H1 (cell line): Measurements from ENCODE around the gene SRMS. TPM values are rescaled to one million over a fixed set of nuclear protein-coding genes. Genes with fewer than 3 reads are reported as not detected.

ENCODE experiments used
- CTCF ChIA-PET: fragments of 300-600 bp; sonication (Branson Sonifier 250); formaldehyde crosslinking; loops from one replicate; lab custom pipeline; 2021; ENCODE audit not compliant: partially characterized antibody; lab: Charles Lee
- POLR2A ChIA-PET: fragments of 300-600 bp; sonication (Branson Sonifier 250); formaldehyde crosslinking; loops from one replicate; lab custom pipeline; 2021; ENCODE audit warnings: inconsistent platforms; ENCODE audit not compliant: partially characterized antibody; lab: Charles Lee
- DNase-seq, 2 experiments: peaks; one replicate each; pipeline versions ENCODE4 v3.0.0 to v3.0.0-alpha.2; 2010 to 2022; ENCODE audit warnings: low spot score in 2 of 2, low read depth in 1 of 2, mixed read lengths in 1 of 2
- FAIRE-seq: peaks from 2 replicates; lab custom pipeline; 2011; peaks lifted over from hg19 to GRCh38; lab: Jason Lieb, UNC
- H2AFZ ChIP-seq: 2 replicates; pipeline ENCODE4 v1.8.1; 2012; ENCODE audit warnings: low read length, inconsistent platforms
- H2AK5ac ChIP-seq: 2 replicates; pipeline ENCODE4 v1.6.1; 2013; ENCODE audit warnings: low read depth, low read length
- H2BK120ac ChIP-seq: replicated peaks from 2 replicates; pipeline ENCODE3; 2013; ENCODE audit warnings: low read depth, low read length, inconsistent platforms
- H2BK12ac ChIP-seq: 2 replicates; pipeline ENCODE4 v1.6.1; 2013; ENCODE audit warnings: low read depth, low read length
- H2BK15ac ChIP-seq: 2 replicates; pipeline ENCODE4 v1.6.1; 2013; ENCODE audit warnings: low read length
- H2BK20ac ChIP-seq: 2 replicates; pipeline ENCODE4 v1.6.1; 2013; ENCODE audit warnings: low read length
- H2BK5ac ChIP-seq: 2 replicates; pipeline ENCODE4 v1.6.1; 2013; ENCODE audit warnings: low read depth, low read length
- H3K14ac ChIP-seq: 2 replicates; pipeline ENCODE4 v1.6.1; 2013; ENCODE audit warnings: inconsistent platforms; ENCODE audit not compliant: insufficient read length
- H3K18ac ChIP-seq: 2 replicates; pipeline ENCODE4 v1.6.1; 2013; ENCODE audit warnings: low read length; ENCODE audit errors: extremely low read depth
- H3K23ac ChIP-seq: 2 replicates; pipeline ENCODE4 v1.6.1; 2013; ENCODE audit warnings: inconsistent platforms; ENCODE audit not compliant: insufficient read length
- H3K23me2 ChIP-seq: 2 replicates; pipeline ENCODE4 v1.6.1; 2013; ENCODE audit warnings: low read depth, low read length
- H3K27ac ChIP-seq: 2 replicates; pipeline ENCODE4 v1.6.1; 2011; ENCODE audit warnings: low read depth, low read length, inconsistent platforms
- H3K27me3 ChIP-seq, 4 experiments: replicated peaks in 1 of 4; 1 replicate in 1 of 4; 2 replicates in 3 of 4; pipeline versions ENCODE4 v1.6.1 to v1.8.1; 2011 to 2013; ENCODE audit warnings: low read length in 3 of 4, mild to moderate bottlenecking in 3 of 4, inconsistent platforms in 2 of 4, mixed read lengths in 2 of 4, moderate library complexity in 1 of 4; ENCODE audit not compliant: control insufficient read depth in 3 of 4, insufficient read depth in 3 of 4; ENCODE audit errors: extremely low read depth in 1 of 4
- H3K36me3 ChIP-seq, 4 experiments: 2 replicates each; pipeline versions ENCODE4 v1.6.1 to v1.8.1; 2011 to 2013; ENCODE audit warnings: mild to moderate bottlenecking in 4 of 4, low read length in 3 of 4, moderate library complexity in 2 of 4, control low read depth in 1 of 4, inconsistent platforms in 1 of 4; ENCODE audit not compliant: insufficient read depth in 4 of 4, control insufficient read depth in 2 of 4
- H3K4ac ChIP-seq: replicated peaks from 2 replicates; pipeline ENCODE3; 2013; ENCODE audit warnings: low read length, low read depth, mixed read lengths, inconsistent platforms; ENCODE audit not compliant: insufficient read length
- H3K4me1 ChIP-seq, 4 experiments: replicated peaks in 1 of 4; 1 replicate in 1 of 4; 2 replicates in 3 of 4; pipeline versions ENCODE4 v1.6.1 to v1.8.1; 2011 to 2013; ENCODE audit warnings: low read length in 3 of 4, inconsistent platforms in 2 of 4, mixed read lengths in 1 of 4; ENCODE audit not compliant: insufficient read depth in 4 of 4, control insufficient read depth in 3 of 4
- H3K4me2 ChIP-seq, 2 experiments: 2 replicates each; pipeline versions ENCODE4 v1.6.1 to v1.8.1; 2011 to 2013; ENCODE audit warnings: low read depth in 2 of 2, low read length in 2 of 2, control low read depth in 1 of 2, inconsistent platforms in 1 of 2, mild to moderate bottlenecking in 1 of 2; ENCODE audit not compliant: insufficient read depth in 1 of 2
- H3K4me3 ChIP-seq, 4 experiments: fragments of 200-600, 300-600 bp in 1 of 4; sonication (generic), shearing (Covaris generic), sonication (Bioruptor Twin) in 1 of 4; 2 replicates each; pipeline versions ENCODE4 v1.5.1 to v1.8.1; 2011 to 2016; ENCODE audit warnings: low read length in 4 of 4, low read depth in 3 of 4, control low read depth in 2 of 4, inconsistent platforms in 2 of 4, mild to moderate bottlenecking in 2 of 4, mixed read lengths in 1 of 4, moderate library complexity in 1 of 4; ENCODE audit not compliant: insufficient read depth in 2 of 4; ENCODE audit errors: extremely low read depth in 1 of 4
- H3K56ac ChIP-seq: replicated peaks from 2 replicates; pipeline ENCODE3; 2013; ENCODE audit warnings: low read depth, mild to moderate bottlenecking, mixed read lengths, low read length, inconsistent platforms; ENCODE audit not compliant: insufficient read length
- H3K79me1 ChIP-seq: 2 replicates; pipeline ENCODE4 v1.6.1; 2013; ENCODE audit warnings: low read depth, low read length, control low read depth
- H3K79me2 ChIP-seq, 2 experiments: 2 replicates each; pipeline versions ENCODE4 v1.6.1 to v1.8.1; 2012 to 2013; ENCODE audit warnings: low read length in 2 of 2, mild to moderate bottlenecking in 2 of 2, inconsistent platforms in 1 of 2; ENCODE audit not compliant: insufficient read depth in 2 of 2, control insufficient read depth in 1 of 2
- H3K9ac ChIP-seq, 4 experiments: replicated peaks in 1 of 4; 1 replicate in 1 of 4; 2 replicates in 3 of 4; pipeline versions ENCODE4 v1.6.1 to v1.8.1; 2011 to 2013; ENCODE audit warnings: low read depth in 3 of 4, low read length in 3 of 4, control low read depth in 2 of 4, mild to moderate bottlenecking in 2 of 4, moderate library complexity in 2 of 4, inconsistent platforms in 1 of 4; ENCODE audit errors: extremely low read depth in 1 of 4
- H3K9me3 ChIP-seq, 2 experiments: 2 replicates each; pipeline versions ENCODE4 v1.6.1 to v1.8.1; 2012 to 2013; ENCODE audit warnings: mild to moderate bottlenecking in 2 of 2, moderate library complexity in 2 of 2, control low read depth in 1 of 2, inconsistent platforms in 1 of 2, low read depth in 1 of 2, low read length in 1 of 2, mixed read lengths in 1 of 2; ENCODE audit not compliant: insufficient read depth in 2 of 2
- H4K20me1 ChIP-seq, 2 experiments: replicated peaks in 1 of 2; 2 replicates each; pipeline versions ENCODE3 to v1.8.1; 2011 to 2013; ENCODE audit warnings: inconsistent platforms in 2 of 2, low read length in 2 of 2, mild to moderate bottlenecking in 1 of 2; ENCODE audit not compliant: insufficient read depth in 2 of 2, control insufficient read depth in 1 of 2
- H4K5ac ChIP-seq: 2 replicates; pipeline ENCODE4 v1.6.1; 2013; ENCODE audit warnings: low read length, low read depth, mixed read lengths, inconsistent platforms; ENCODE audit not compliant: insufficient read length
- H4K8ac ChIP-seq: 2 replicates; pipeline ENCODE4 v1.8.0; 2013; ENCODE audit warnings: mild to moderate bottlenecking, moderate library complexity, low read length, inconsistent platforms; ENCODE audit not compliant: insufficient read depth; ENCODE audit errors: extremely low read depth
- H4K91ac ChIP-seq: replicated peaks from 2 replicates; pipeline ENCODE3; 2013; ENCODE audit warnings: low read length, mixed read lengths, inconsistent platforms; ENCODE audit not compliant: insufficient read length
- ATF2 ChIP-seq: IDR thresholded peaks from 2 replicates; pipeline ENCODE4 v1.6.1; 2012; ENCODE audit warnings: low read length, inconsistent platforms
- ATF3 ChIP-seq: IDR thresholded peaks from 2 replicates; pipeline ENCODE4 v1.6.1; 2011; ENCODE audit warnings: low read depth, mild to moderate bottlenecking, low read length; ENCODE audit not compliant: insufficient read depth
- BCL11A ChIP-seq, 2 experiments: IDR thresholded peaks; one replicate each; pipeline ENCODE4 v1.6.1; 2011; ENCODE audit warnings: low read depth in 2 of 2, low read length in 2 of 2, mild to moderate bottlenecking in 2 of 2
- BRCA1 ChIP-seq: IDR thresholded peaks from 2 replicates; pipeline ENCODE4 v1.6.1; 2012; ENCODE audit warnings: low read depth, low read length, improper control_type of control experiment
- CEBPB ChIP-seq: IDR thresholded peaks from 2 replicates; pipeline ENCODE4 v1.6.1; 2012; ENCODE audit warnings: low read depth, low read length
- CREB1 ChIP-seq: IDR thresholded peaks from 2 replicates; pipeline ENCODE4 v1.6.1; 2012; ENCODE audit warnings: inconsistent platforms
- E2F6 ChIP-seq: IDR thresholded peaks from 2 replicates; pipeline ENCODE4 v1.6.1; 2012; ENCODE audit warnings: inconsistent platforms
- SP1 ChIP-seq: IDR thresholded peaks from 2 replicates; pipeline ENCODE4 v1.6.1; 2011; ENCODE audit warnings: low read depth, low read length
- SRF ChIP-seq: IDR thresholded peaks from 2 replicates; pipeline ENCODE4 v1.6.1; 2011; ENCODE audit warnings: mild to moderate bottlenecking, low read depth, low read length, moderate library complexity
- TCF12 ChIP-seq: IDR thresholded peaks from 2 replicates; pipeline ENCODE4 v1.6.1; 2011; ENCODE audit warnings: low read depth, mild to moderate bottlenecking, low read length
- TEAD4 ChIP-seq: IDR thresholded peaks from 2 replicates; pipeline ENCODE4 v1.6.1; 2012; ENCODE audit warnings: low read depth, low read length, inconsistent platforms, mixed read lengths
- WGBS, 2 experiments: shearing (Covaris generic) in 1 of 2; methylation state at CpG; one replicate each; pipeline versions ENCODE4 v1.1.6 to v1.1.7; 2013 to 2015; ENCODE audit warnings: low lambda C conversion rate in 2 of 2, mixed read lengths in 2 of 2, inconsistent platforms in 1 of 2, low coverage in 1 of 2, missing lambda C conversion rate in 1 of 2; ENCODE audit not compliant: insufficient replicate concordance in 2 of 2, insufficient coverage in 1 of 2, insufficient read length in 1 of 2; ENCODE audit errors: extremely low coverage in 1 of 2, missing lambda C conversion rate in 1 of 2; 5-methylcytosine and 5-hydroxymethylcytosine counted together
- polyA plus RNA-seq, 7 experiments: library from polyadenylated mRNA; depleted of rRNA in 3 of 7; stranded (reverse) in 5 of 7; unstranded in 2 of 7; fragments of >200 nt in 5 of 7; fragments of 200-250 nt in 2 of 7; gene quantifications; 1 replicate in 5 of 7; 2 replicates in 1 of 7; 4 replicates in 1 of 7; pipeline versions ENCODE4 v1.2.1 to v1.2.3, GENCODE V29; 2011 to 2013; ENCODE audit warnings: missing spikeins in 2 of 7, mixed read lengths in 2 of 7
- total RNA-seq: library from RNA; stranded (reverse); fragmentation: NEBNext Ultra II Directional; extraction: Animal tissue kit (Norgen Biotek cat#: 25700); gene quantifications from 2 replicates; pipeline ENCODE4 v1.2.1, GENCODE V29; 2021

The SRMS gene
- total and polyA plus RNA-seq, 2 of the 8 experiments (the other 6 are each of a cell fraction or from before 2014, with no cell fraction given), result 0.39 to 0.76 TPM

- peak overlapping the region; percentile 24; the same call in 1 of the 2 replicates for H2BK5ac ChIP-seq
- no peak overlapping the region for H2BK120ac ChIP-seq
- no peaks in the 10 kb centered on the region for H3K9me3 ChIP-seq
- no peak for TF ChIP-seq ATF3
- no peak for TF ChIP-seq SRF
- no peak for TF ChIP-seq ATF2
- no peak for TF ChIP-seq SP1
- no peak for TF ChIP-seq BRCA1
- no peak for TF ChIP-seq TCF12
- TF ChIP-seq BCL11A (IDR thresholded peaks at IDR 0.05; ENCODE audit: low read depth in 2 of 2, low read length in 2 of 2), result no peak
- no peak for TF ChIP-seq E2F6
- TF ChIP-seq TEAD4, result no peak
- TF ChIP-seq CREB1, result no peak
- no peak for TF ChIP-seq CEBPB
- no peak overlapping the region; the same call in 1 of the 2 replicates for H2AK5ac ChIP-seq
- H3K27me3 ChIP-seq, result no peaks in the 10 kb centered on the region
- no peak overlapping the region for H3K14ac ChIP-seq
- H3K4me1 ChIP-seq, result no peaks in the 10 kb centered on the region
- no peak for DNase-seq
- H3K36me3 ChIP-seq, result peaks cover 0 to 18% (median 12%) of the 10 kb centered on the region in 4 experiments; a peak in 7 of 8 replicates
- no peak overlapping the region for H3K18ac ChIP-seq
- no peaks in the 10 kb centered on the region for H3K79me2 ChIP-seq
- no peak for FAIRE-seq
- POLR2A ChIA-PET, result no interaction called here
- no peak overlapping the region for H2BK20ac ChIP-seq
- no peak overlapping the region for H2AFZ ChIP-seq
- no peak overlapping the region for H2BK12ac ChIP-seq
- no peak overlapping the region for H3K27ac ChIP-seq
- WGBS, 2 experiments, result 96% methylated on average over 4 of the region's 4 CpGs; no CpG with 5 or more reads in 1 of the 2 experiments
- CTCF ChIA-PET, result interaction anchor here (0.9 to 1.6 kb wide), 4 partner anchors 10 to 55 kb away, joined by 3 to 4 read pairs (median 3); no protein-coding TSS in a partner anchor
- no peaks in the 10 kb centered on the region for H3K79me1 ChIP-seq
- no peak overlapping the region for H3K4me2 ChIP-seq
- H4K5ac ChIP-seq, result no peak overlapping the region
- H4K20me1 ChIP-seq, result peaks cover 0 to 12% of the 10 kb centered on the region in 2 experiments
- no peak overlapping the region for H3K4ac ChIP-seq
- H3K23ac ChIP-seq, result no peak overlapping the region
- H3K56ac ChIP-seq, result no peak overlapping the region
- no peak overlapping the region; the same call in 1 of the 2 replicates for H2BK15ac ChIP-seq
- no peak overlapping the region; a peak in 1 of 7 replicates for H3K9ac ChIP-seq
- no peak overlapping the region for H3K4me3 ChIP-seq
- H3K23me2 ChIP-seq, result no peaks in the 10 kb centered on the region
- H4K91ac ChIP-seq, result no peak overlapping the region
- no peak overlapping the region for H4K8ac ChIP-seq
These were observed 43.6 kb upstream of the SRMS start for GRCh38 chr20:63591147-63591533.
